Muscle layer of duodenum (tissue), 2 donors: ENCODE data around the gene NFIB.

Experiments
- H3K27ac ChIP-seq: one replicate; pipeline ENCODE4 v1.7.0; 2013; ENCODE audit warnings: mild to moderate bottlenecking, low read length
- H3K27me3 ChIP-seq: one replicate; pipeline ENCODE4 v1.7.0; 2013; ENCODE audit warnings: low read depth, mild to moderate bottlenecking, control low read depth, low read length
- H3K36me3 ChIP-seq, 2 donors: one replicate each; pipeline ENCODE4 v1.7.0; 2013; ENCODE audit warnings: low read length in 2 of 2, control low read depth in 1 of 2, mild to moderate bottlenecking in 1 of 2; ENCODE audit not compliant: insufficient read depth in 2 of 2, control insufficient read depth in 1 of 2
- H3K4me1 ChIP-seq, 2 donors: one replicate each; pipeline ENCODE4 v1.7.0; 2013; ENCODE audit warnings: low read length in 2 of 2, mild to moderate bottlenecking in 2 of 2, control low read depth in 1 of 2, moderate library complexity in 1 of 2; ENCODE audit not compliant: insufficient read depth in 2 of 2, control insufficient read depth in 1 of 2
- H3K4me3 ChIP-seq, 2 donors: one replicate each; pipeline ENCODE4 v1.7.0; 2013; ENCODE audit warnings: low read length in 2 of 2, low read depth in 1 of 2, mild to moderate bottlenecking in 1 of 2
- H3K9me3 ChIP-seq, 2 donors: one replicate each; pipeline ENCODE4 v1.7.0; 2013; ENCODE audit warnings: low read length in 2 of 2, control low read depth in 1 of 2, mild to moderate bottlenecking in 1 of 2; ENCODE audit not compliant: control insufficient read depth in 1 of 2
- donor health status: healthy.

NFIB gene

GRCh38 chr9:14214693-14215092 is 99.2 kb downstream of the NFIB start:
- Histone ChIP-seq H3K27me3 (no peaks in the 10 kb centered on the region), H3K9me3 (no peaks in the 10 kb centered on the region), H3K36me3 (no peaks in the 10 kb centered on the region), H3K4me1 (peaks cover 0 to 18% of the 10 kb centered on the region in 2 donors), H3K27ac (no peak overlapping the region), H3K4me3 (no peak overlapping the region)

GRCh38 chr9:14214065-14214684 is 99.8 kb downstream of the NFIB start:
- H3K9me3 ChIP-seq, result no peaks in the 10 kb centered on the region
- no peak overlapping the region for H3K27ac ChIP-seq
- peaks cover 0 to 17% of the 10 kb centered on the region in 2 donors for H3K4me1 ChIP-seq
- no peak overlapping the region for H3K4me3 ChIP-seq
- no peaks in the 10 kb centered on the region for H3K36me3 ChIP-seq
- no peaks in the 10 kb centered on the region for H3K27me3 ChIP-seq

DNA sequence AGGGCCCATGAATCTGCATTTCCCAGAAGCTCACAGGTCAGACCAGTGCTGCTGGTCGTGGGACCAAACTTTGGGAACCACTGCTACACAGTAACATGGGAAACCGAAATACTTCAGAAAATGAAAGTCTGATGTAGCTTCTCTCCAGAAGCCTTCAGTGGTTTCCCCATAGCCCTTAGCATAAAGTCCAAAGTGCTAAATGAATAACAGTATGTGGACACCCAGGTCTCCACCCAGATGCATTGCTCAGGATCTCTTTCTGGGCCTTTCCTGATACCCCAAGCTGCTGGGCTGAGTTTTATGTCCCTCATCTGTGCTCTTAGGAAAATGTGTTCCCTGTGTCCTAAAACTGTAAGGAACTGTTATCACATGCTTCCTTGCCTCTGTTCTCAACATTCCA is 100.4 kb downstream of the NFIB start:
- H3K27me3 ChIP-seq, result no peaks in the 10 kb centered on the region
- no peak overlapping the region for H3K4me3 ChIP-seq
- peak overlapping the region; percentile 45 for H3K27ac ChIP-seq
- no peaks in the 10 kb centered on the region for H3K9me3 ChIP-seq
- H3K36me3 ChIP-seq, result no peaks in the 10 kb centered on the region
- H3K4me1 ChIP-seq, result peaks cover 0 to 13% of the 10 kb centered on the region in 2 donors

DNA sequence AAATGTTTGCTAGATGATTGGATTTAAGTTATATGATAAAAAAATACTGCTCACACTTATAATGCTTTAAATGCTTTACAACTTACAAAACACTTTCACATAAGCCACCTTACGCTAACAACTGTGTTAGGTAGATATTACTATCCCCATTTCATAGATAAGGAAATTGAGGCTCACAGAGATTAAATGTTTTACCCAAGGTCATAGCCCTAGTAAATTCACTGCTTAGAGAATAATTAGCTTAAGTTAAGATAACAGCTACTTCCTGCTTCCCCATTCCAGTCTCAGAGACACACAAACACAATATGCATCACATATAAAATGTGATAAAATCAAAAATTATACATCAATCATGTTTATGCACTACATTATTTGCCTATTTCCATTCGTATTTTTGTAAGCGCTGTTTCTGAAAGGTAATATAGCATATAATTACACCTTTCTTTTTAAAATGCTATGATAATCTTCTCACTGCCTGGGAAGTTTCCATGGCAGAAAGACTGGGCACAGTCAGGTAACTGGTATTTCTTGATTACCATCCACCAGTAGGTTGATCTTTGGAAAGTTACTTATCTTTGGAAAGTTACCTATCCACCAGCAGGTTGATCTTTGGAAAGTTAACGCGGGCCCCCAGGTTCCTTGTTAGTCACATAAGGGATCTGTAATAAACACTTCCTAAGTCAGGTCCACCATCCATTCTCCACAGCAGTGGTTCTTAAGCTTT is 101.1 kb downstream of the NFIB start:
- Histone ChIP-seq H3K27me3 (no peaks in the 10 kb centered on the region), H3K4me3 (no peak overlapping the region), H3K36me3 (no peaks in the 10 kb centered on the region), H3K9me3 (no peaks in the 10 kb centered on the region), H3K27ac (peak overlapping the region; percentile 45), H3K4me1 (peaks cover 0 to 9% of the 10 kb centered on the region in 2 donors)

- no peaks in the 10 kb centered on the region for H3K9me3 ChIP-seq
- H3K27me3 ChIP-seq, result no peaks in the 10 kb centered on the region
- H3K36me3 ChIP-seq, result no peaks in the 10 kb centered on the region
- peaks cover 3 to 9% of the 10 kb centered on the region in 2 donors for H3K4me1 ChIP-seq
- no peak overlapping the region for H3K4me3 ChIP-seq
- H3K27ac ChIP-seq, result peak overlapping the region; percentile 31
Observed at GRCh38 chr9:14212077-14212476, 101.9 kb downstream of the NFIB start.

GRCh38 chr9:14211564-14211963 is 102.4 kb downstream of the NFIB start:
- Histone ChIP-seq H3K4me3 (no peak overlapping the region), H3K36me3 (no peaks in the 10 kb centered on the region), H3K4me1 (peaks cover 8 to 9% of the 10 kb centered on the region in 2 donors), H3K9me3 (no peaks in the 10 kb centered on the region), H3K27ac (peak overlapping the region; percentile 31), H3K27me3 (no peaks in the 10 kb centered on the region)

- Histone ChIP-seq H3K4me1 (peaks cover 9% of the 10 kb centered on the region in 2 donors), H3K27me3 (no peaks in the 10 kb centered on the region), H3K9me3 (no peaks in the 10 kb centered on the region), H3K27ac (no peak overlapping the region), H3K4me3 (no peak overlapping the region), H3K36me3 (no peaks in the 10 kb centered on the region)
Observed at GRCh38 chr9:14210428-14210827, 103.5 kb downstream of the NFIB start.

GRCh38 chr9:14209399-14210345 is 104.3 kb downstream of the NFIB start:
- H3K4me1 ChIP-seq, result peaks cover 9% of the 10 kb centered on the region in 2 donors

DNA sequence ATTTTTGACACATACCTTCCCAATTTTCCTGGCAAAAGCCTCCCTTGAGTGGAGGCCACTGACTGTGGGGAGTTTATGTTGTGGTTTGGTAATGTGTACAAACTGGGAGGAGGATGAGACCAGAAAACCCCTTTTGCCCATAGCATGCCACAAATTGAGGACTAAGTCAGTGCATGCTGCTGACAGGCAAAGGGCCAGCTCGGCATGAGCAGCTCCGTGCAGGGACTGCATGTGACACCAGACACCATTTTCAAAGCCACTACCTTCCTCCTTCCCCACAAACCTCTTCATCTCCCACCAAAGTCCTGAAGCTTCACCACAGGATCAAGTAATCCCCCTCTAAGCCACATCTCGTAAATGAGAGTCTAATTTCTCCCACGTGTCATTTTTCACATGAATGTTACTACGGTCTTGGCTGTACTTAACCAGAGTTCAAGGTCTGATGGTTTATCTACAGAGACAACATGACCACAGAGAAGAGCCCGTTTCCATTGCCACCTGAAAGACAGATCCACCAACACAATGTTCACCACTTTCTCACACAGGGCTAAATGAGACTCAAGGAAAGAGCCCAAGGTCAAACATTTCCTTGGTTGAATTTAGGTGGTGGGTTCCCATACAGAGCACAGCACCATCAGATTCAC is 106.5 kb downstream of the NFIB start:
- Histone ChIP-seq H3K27ac (peak overlapping the region; percentile 3), H3K4me3 (no peak overlapping the region), H3K9me3 (no peaks in the 10 kb centered on the region), H3K4me1 (peaks cover 9 to 18% of the 10 kb centered on the region in 2 donors), H3K27me3 (no peaks in the 10 kb centered on the region), H3K36me3 (no peaks in the 10 kb centered on the region)

More at GRCh38 chr9:14209399-14210345, 104.3 kb downstream of the NFIB start:
- H3K9me3 ChIP-seq, result no peaks in the 10 kb centered on the region
- H3K27me3 ChIP-seq, result no peaks in the 10 kb centered on the region
- no peaks in the 10 kb centered on the region for H3K36me3 ChIP-seq
- H3K27ac ChIP-seq, result no peak overlapping the region
- H3K4me3 ChIP-seq, result no peak overlapping the region

DNA sequence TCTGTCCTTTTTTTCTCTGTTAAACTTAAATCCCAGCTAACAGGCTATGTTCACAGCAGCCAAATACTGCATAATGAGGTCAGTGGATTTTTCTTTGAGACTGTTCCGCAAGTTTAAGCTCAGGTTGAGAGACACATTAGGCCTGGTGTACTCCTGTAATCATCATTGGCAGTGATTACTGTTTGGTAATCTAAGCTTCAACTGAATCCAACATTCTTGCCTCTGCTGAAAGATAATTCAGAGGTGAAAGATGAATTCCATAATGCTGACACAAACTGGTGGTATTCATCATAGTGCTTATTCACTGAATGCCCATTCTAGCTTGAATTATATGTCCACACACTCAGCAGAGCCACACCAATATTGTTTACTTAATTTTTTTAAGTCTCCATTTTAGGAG is 108.5 kb downstream of the NFIB start:
- H3K4me1 ChIP-seq, result peaks cover 9 to 25% of the 10 kb centered on the region in 2 donors
- H3K27ac ChIP-seq, result peak overlapping the region; percentile 48
- H3K36me3 ChIP-seq, result no peaks in the 10 kb centered on the region
- H3K4me3 ChIP-seq, result no peak overlapping the region
- no peaks in the 10 kb centered on the region for H3K9me3 ChIP-seq
- H3K27me3 ChIP-seq, result no peaks in the 10 kb centered on the region
